Caki2 (cell line): ENCODE measurements around the gene CCDC177. TPM values are rescaled to one million over a fixed set of nuclear protein-coding genes. Genes with fewer than 3 reads are reported as not detected.
"Not testable (repeated sequence)": the region's sequence is repeated elsewhere in the genome, so short reads cannot be mapped to it uniquely, and the experiment has no call there.

Experiments
- DNase-seq: peaks from one replicate; pipeline ENCODE4 v3.0.0-alpha.2; 2015; ENCODE audit warnings: low read depth
- in situ Hi-C: cut with HindIII; loops from 2 replicates; pipeline ENCODE4 v1.10.0; 2016; ENCODE audit warnings: low sequenced_read_pairs, low pct_unique_long_range_greater_than_20kb, mixed read lengths
- total RNA-seq: library from RNA; depleted of rRNA; stranded (reverse); fragments of >200 nt; shearing (Covaris generic); gene quantifications from 2 replicates; pipeline ENCODE4 v1.2.3, GENCODE V29; 2014; ENCODE audit warnings: low replicate concordance

The CCDC177 gene
- total RNA-seq, 1 experiment from 2014 or later: not detected

- in situ Hi-C loops: no loop called here
Observed at GRCh38 chr14:69606258-69607184, 31.9 kb upstream of the CCDC177 start.

DNA sequence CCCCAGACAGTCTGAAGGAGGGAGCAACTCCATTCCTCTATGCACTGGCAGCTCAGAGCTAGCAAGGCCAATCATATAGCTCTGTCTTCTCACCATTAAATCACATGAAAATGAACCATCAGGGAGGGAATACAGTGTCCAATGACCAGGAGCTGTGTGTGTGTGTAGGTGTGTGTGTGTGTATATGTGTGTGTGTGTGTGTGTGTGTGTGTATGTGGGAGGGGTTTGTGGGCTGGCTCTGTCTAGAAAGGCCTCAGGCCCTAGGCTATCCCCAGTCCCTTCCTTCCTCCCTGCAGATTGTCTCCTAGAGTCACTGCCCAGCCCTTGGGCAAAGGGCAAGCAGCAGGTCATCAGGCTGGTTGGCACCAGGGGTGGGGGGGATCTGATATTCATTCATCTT lies 31.1 kb upstream of the CCDC177 start:
- DNase-seq: peak; percentile 40
- in situ Hi-C loops: no loop called here

More at GRCh38 chr14:69606258-69607184, 31.9 kb upstream of the CCDC177 start:
- no peak for DNase-seq

DNA sequence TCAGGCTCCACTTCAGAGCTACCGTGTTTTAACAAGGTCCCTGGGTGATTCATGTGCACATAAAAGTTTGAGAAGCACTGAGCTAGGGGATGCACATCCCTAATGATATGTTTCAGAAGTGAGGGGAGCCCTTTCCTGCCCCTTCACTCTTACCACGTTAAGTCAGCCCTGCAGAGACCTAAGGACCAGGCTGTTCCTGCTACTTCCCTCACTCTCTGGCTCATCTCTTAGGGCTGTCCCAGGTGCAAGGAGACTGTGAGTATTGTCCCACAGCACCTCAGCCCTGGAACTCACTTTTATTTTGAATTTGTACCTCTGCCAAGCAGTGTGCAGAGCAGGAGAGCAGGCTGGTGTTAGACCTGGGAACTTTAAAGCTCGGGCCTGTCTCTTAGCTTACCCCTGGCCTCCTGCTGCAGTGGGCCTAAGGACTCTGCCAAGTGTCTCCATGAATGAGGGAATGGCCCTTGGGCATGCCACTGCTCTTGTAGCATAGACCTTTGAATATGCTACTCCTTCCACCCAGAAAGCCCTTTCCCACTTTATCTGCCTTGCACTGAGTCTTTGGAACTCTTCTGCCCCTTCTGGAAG lies 25.7 kb upstream of the CCDC177 start:
- in situ Hi-C loops: no loop called here
- no peak for DNase-seq

DNA sequence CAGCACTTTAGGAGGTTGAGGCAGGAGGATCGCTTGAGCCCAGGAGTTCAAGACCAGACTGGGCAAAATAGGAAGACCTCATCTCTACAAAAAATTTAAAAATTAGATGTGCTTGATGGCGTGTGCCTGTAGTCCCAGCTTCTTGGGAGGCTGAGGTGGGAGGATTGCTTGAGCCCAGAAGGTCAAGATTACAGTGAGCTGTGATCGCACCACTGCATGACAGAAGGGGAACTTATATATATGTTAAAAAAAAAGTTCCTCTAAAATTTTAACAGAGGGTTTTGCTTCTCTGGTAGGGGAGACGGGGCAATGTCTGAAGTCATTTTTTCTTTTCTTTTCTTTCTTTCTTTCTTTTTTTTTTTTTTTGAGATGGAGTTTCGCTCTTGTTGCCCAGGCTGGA lies 24.8 kb upstream of the CCDC177 start:
- in situ Hi-C loops, DNase-seq: not testable (repeated sequence)

DNA sequence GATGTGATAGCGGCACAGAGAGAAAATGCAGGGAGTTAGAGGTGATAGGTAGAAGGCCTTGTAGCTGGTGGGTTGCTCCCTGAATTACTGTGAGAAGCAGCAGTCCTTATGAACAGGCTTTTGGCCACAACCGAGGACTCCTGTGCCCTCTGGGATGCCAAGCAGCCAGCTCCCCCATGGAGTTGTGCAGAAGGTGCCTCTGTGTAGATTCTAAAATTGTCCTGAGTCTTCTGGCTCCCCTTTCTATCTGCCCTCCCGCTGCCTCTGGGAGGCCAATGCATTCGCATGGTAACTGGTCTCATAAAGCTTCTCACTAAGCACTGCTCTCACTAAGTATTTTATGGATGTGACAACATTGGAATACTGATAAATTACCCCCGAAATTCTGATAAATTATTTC lies 20.7 kb upstream of the CCDC177 start:
- in situ Hi-C loops: no loop called here
- DNase-seq: no peak

DNA sequence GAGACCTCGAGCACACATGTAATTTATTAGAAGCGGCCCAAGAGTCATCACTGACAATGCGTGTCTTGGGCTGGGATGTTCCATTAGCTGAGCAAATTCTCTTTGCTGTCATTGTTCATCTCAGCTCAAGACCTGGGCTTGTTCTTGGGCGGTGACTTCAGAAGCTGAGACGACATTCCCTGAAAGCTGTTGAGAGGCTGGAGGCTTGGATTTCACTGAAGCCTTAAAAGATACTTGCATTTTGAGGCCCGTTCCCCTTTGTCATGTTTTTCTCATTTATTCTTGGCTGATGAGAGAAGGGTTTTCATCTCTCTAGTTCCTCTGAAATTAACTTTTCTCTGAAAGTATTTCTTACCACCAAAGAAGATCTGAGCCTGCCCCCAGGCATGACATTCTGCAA lies 20.2 kb upstream of the CCDC177 start:
- no peak for DNase-seq
- in situ Hi-C loops: no loop called here

DNA sequence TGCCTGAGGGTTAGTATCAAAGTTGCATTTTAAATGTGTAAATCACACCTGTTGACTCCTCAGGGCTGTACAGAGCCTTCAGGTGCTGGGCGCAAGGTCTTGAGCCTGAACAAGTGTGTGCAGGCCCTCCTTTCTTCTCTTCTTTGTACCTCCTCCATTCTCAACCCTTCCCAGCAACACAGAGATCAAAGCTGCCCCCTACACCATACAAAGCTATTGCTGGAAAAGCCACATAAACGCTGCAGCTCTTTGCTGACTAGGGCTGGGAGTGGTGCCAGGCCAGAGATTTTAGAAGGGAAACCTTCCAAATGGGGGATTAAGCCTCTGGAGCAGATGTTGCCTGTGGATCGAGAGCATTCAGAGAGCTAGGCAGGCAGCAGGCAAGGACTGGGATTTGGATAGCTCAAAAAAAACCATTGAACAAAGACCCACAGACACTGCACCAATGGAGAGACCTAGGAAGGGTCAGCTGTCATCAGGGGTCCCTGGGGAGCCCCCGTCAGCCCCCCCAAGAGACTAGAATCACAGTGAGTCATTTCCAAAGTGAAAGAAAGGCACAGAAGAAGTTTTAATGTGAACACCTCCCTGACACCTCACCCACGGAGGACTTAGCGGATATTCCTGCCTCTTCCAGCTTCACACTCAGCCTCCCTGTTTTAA lies 18.5 kb upstream of the CCDC177 start:
- in situ Hi-C loops: no loop called here
- DNase-seq: no peak

- DNase-seq: no peak
- in situ Hi-C loops: no loop called here
Observed at GRCh38 chr14:69591317-69591716, 16.6 kb upstream of the CCDC177 start.

GRCh38 chr14:69587389-69587788 lies 12.7 kb upstream of the CCDC177 start:
- no peak for DNase-seq
- in situ Hi-C loops: no loop called here

- no peak for DNase-seq
- in situ Hi-C loops: no loop called here
Observed at GRCh38 chr14:69586404-69586803, 11.7 kb upstream of the CCDC177 start.

GRCh38 chr14:69584389-69584788 lies 9.7 kb upstream of the CCDC177 start:
- DNase-seq: no peak
- in situ Hi-C loops: no loop called here

DNA sequence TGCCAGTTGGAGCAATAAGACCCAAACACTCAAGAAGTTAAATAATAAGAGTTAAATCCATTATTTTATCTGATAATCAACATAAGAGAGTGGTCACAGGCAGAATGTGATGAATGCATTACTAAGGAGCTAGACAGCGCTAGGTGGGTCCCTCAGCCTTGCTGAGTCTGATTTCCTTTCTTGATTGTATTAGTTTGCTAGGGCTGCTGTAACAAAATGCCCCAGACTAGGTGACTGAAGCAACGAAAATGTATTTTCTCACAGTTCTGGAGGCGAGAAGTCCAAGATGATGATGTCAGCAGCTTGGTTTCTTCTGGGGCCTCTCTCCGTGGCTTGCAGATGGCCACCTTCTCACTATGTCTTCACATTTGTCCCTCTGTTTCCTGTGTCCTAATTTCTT lies 8.2 kb upstream of the CCDC177 start:
- no peak for DNase-seq
- in situ Hi-C loops: no loop called here

- in situ Hi-C loops: no loop called here
- DNase-seq: no peak
Observed at GRCh38 chr14:69582212-69582611, 7.5 kb upstream of the CCDC177 start.

DNA sequence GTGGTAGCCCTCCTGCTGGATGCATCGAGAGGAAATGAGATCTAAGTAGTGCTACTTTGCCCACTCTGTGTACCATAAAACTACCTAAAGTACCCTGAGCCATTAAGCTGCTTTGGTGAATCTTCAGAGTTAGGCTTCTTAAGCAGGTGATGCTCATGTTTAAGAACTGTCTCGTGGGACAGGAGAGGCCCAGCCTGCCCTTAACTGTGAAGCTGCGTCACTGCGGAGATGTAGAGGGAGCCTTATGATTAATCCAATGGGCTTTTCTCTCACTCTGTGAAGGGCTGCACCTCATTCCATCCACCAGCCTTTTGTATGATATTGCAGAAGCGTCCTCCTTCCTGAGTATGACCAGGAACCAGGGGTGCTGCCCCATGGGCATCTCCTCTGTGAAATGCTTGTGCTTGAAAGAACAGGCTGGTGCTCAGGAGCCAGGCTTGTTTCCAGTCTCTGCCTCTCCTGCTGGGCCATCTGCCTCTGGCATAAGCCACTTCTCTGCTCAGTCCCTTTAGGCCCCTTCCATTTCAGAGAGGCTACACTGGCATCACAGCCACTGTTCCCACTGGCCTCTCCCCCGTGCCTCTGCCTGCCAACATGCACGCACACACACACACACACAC lies 6.8 kb upstream of the CCDC177 start:
- in situ Hi-C loops: no loop called here
- no peak for DNase-seq

DNA sequence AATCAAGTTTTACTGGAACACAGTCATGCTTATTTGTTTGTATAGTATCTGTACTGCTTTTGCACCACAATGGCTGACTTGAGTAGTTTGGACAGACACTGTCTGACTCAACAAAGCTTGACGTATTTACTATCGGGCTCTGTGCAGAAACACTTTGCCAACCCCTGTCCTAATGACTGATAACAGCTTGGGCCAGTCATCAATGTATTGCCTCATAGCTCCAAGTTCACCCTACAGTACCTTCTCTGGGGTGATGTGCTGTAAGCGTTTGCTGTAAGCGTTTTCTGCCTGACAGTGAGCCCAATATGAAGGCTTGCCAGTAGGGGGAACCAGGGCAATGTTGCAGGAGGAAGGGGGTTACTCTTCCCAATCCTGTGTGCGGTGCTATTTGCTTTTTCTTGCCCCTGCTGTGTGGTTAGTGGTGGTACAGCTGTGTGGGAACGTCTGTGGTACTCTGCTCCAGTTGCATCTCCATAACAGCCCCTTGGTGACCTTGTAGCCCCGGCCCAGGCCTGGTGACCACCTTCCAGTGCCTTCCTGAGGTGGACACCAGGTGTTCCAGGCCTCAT lies 5.4 kb upstream of the CCDC177 start:
- no peak for DNase-seq
- in situ Hi-C loops: no loop called here

DNA sequence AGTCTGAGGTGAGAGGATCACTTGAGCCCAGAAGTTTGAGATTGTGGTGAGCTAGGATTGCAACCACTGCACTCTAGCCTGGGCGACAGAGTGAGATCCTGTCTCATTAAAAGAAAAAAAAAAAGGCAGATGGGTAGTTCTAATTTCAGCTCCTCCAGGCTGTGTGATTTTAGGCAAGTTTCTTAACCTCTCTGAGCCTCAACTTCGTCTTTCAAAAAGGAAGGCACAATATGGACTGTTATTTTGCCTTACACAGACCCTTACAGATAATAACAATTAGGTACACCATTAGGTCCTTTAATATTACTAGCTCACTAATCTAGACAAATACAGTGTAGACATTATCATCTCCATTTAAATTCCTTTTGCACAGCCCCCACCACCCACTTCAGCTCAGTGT lies 4.8 kb upstream of the CCDC177 start:
- in situ Hi-C loops: no loop called here
- DNase-seq: no peak

DNA sequence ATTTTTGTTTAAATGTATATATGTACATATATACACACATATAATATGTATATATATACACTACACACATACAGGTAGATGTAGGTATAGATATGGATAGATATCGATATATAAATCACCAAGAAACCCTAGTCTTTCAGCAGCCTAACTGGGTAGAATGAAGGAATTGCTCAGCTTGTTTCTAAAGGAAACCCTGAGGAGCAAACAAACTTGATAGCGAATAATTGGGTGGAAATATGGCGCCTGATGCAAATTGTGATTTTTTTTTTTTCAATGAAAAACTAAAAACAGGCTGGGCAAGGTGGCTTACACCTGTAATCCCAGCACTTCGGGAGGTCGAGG lies 254 bp upstream of the CCDC177 start:
- in situ Hi-C loops: no loop called here
- DNase-seq: no peak

DNA sequence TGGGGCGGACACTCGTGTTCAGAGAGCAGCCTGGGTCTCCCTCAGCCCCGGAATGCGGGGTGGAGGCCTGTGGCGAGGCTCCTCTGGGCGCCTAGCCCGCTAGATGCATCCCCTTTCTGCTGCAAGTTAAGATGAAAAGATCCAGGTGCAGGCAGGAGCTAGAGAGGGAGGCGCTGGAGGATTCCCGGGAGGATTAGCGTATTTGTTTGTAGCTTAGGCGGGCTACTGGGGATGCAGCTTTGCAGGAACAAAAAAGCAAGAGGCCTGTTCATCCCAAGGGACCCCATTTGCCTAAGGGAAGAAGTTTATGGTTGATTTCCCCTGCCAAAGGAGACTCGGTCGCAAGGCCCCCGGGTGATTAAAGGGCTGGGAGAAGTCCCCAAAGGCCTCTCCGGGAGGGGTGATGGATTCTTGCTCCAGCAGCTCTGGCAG lies 824 bp downstream of the CCDC177 start:
- in situ Hi-C loops: no loop called here
- no peak for DNase-seq
